Breast epithelium (tissue), 4 donors: ENCODE data around the gene OR6C1. TPM values are rescaled to one million over a fixed set of nuclear protein-coding genes. Genes with fewer than 3 reads are reported as not detected.
"Not testable (repeated sequence)": the region's sequence is repeated elsewhere in the genome, so short reads cannot be mapped to it uniquely, and the experiment has no call there.

Source experiments
- DNase-seq, 2 donors: peaks; one replicate each; pipeline ENCODE4 v3.0.0-alpha.2; 2019; ENCODE audit warnings: low spot score in 2 of 2
- H3K27ac ChIP-seq, 2 donors: fragments of 200-600 bp; sonication (generic) in 1 of 2; one replicate each; pipeline ENCODE4 v1.5.1; 2016 to 2019; ENCODE audit warnings: mild to moderate bottlenecking in 1 of 2
- H3K27me3 ChIP-seq, 2 donors: fragments of 200-600 bp; sonication (generic) in 1 of 2; one replicate each; pipeline versions ENCODE4 v1.5.1 to v1.6.0; 2017 to 2019; ENCODE audit warnings: control low read depth in 1 of 2, mild to moderate bottlenecking in 1 of 2
- H3K36me3 ChIP-seq: fragments of 200-600 bp; one replicate; pipeline ENCODE4 v1.5.1; 2019
- H3K4me1 ChIP-seq, 2 donors: fragments of 200-600 bp; sonication (generic); one replicate each; pipeline ENCODE4 v1.5.1; 2016 to 2019; ENCODE audit warnings: control low read depth in 1 of 2
- H3K4me3 ChIP-seq, 3 donors: fragments of 200-600 bp; sonication (generic); 1 replicate in 2 of 3; 2 replicates in 1 of 3; pipeline ENCODE4 v1.5.1; 2016 to 2019; ENCODE audit warnings: mild to moderate bottlenecking in 3 of 3, moderate library complexity in 2 of 3
- H3K9me3 ChIP-seq, 2 donors: fragments of 200-600 bp; sonication (generic) in 1 of 2; one replicate each; pipeline ENCODE4 v1.5.1; 2016 to 2019; ENCODE audit warnings: control low read depth in 1 of 2
- POLR2A ChIP-seq: fragments of 450-650 bp; IDR thresholded peaks from one replicate; pipeline ENCODE4 v1.6.1; 2016; ENCODE audit warnings: antibody characterized with exemption, mild to moderate bottlenecking, moderate library complexity
- POLR2AphosphoS5 ChIP-seq, 3 donors: sonication (generic); formaldehyde crosslinking; IDR thresholded peaks; one replicate each; pipeline ENCODE4 v1.6.1; 2017; ENCODE audit warnings: antibody characterized with exemption in 3 of 3
- intact Hi-C: fragments of 100-400 bp; cut with DNase I; formaldehyde crosslinking; loops from one replicate; pipeline ENCODE4 v1.15.1; 2023; ENCODE audit warnings: low total_unique reads
- total RNA-seq, 3 donors: library from RNA; depleted of rRNA; stranded (reverse); fragments of >200 nt; gene quantifications; one replicate each; pipeline ENCODE4 v1.1.0, GENCODE V29; 2016
- TF ChIP-seq, protein P1 (sequence below), 3 donors: fragments of 450-650 bp; IDR thresholded peaks; one replicate each; pipeline ENCODE4 v1.5.1; 2016 to 2017; ENCODE audit warnings: antibody characterized with exemption in 3 of 3, mild to moderate bottlenecking in 3 of 3, moderate library complexity in 3 of 3

Gene OR6C1
- total RNA-seq, 3 donors from 2014 or later, result not detected

DNA sequence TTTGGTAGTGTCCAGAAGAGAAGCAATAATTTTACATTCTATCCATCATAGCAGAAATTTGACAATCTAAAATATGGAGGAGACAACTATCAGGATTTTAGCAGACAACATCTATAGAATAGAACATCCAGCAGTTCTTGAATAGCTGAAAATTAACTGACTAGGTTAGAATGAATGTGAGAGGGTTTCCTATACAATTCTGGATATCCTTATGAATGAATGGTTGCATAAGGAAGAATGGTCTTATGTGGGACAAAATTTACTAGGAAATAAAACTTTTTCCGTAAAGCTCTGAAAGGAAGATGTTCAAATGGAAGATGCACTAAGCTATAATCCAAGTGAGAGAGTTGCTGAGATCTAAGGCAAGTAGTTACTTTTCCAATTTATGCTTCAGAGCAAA is 16.3 kb downstream of the OR6C1 start, which contains the start of gene OR6C3:
TSS of gene OR6C3 (plus strand) at position 301 of the 400 bp plus-strand sequence. CDS start 955 bp downstream, outside the sequence.
- H3K9me3 ChIP-seq, result no peaks in the 10 kb centered on the region
- H3K4me3 ChIP-seq, result no peak within 1 kb of the TSS
- intact Hi-C loops, result no loop called here
- H3K36me3 ChIP-seq, result no peaks in the 10 kb centered on the region
- H3K4me1 ChIP-seq, result no peaks in the 10 kb centered on the region
- DNase-seq, result no peak
- no peaks in the 10 kb centered on the region for H3K27me3 ChIP-seq
- no peak within 1 kb of the TSS for H3K27ac ChIP-seq
- TF ChIP-seq, protein P1, sequence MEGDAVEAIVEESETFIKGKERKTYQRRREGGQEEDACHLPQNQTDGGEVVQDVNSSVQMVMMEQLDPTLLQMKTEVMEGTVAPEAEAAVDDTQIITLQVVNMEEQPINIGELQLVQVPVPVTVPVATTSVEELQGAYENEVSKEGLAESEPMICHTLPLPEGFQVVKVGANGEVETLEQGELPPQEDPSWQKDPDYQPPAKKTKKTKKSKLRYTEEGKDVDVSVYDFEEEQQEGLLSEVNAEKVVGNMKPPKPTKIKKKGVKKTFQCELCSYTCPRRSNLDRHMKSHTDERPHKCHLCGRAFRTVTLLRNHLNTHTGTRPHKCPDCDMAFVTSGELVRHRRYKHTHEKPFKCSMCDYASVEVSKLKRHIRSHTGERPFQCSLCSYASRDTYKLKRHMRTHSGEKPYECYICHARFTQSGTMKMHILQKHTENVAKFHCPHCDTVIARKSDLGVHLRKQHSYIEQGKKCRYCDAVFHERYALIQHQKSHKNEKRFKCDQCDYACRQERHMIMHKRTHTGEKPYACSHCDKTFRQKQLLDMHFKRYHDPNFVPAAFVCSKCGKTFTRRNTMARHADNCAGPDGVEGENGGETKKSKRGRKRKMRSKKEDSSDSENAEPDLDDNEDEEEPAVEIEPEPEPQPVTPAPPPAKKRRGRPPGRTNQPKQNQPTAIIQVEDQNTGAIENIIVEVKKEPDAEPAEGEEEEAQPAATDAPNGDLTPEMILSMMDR (IDR thresholded peaks at IDR 0.05), result no peak
- no peak for TF ChIP-seq POLR2A
- TF ChIP-seq POLR2AphosphoS5 (IDR thresholded peaks at IDR 0.05), result no peak

DNA sequence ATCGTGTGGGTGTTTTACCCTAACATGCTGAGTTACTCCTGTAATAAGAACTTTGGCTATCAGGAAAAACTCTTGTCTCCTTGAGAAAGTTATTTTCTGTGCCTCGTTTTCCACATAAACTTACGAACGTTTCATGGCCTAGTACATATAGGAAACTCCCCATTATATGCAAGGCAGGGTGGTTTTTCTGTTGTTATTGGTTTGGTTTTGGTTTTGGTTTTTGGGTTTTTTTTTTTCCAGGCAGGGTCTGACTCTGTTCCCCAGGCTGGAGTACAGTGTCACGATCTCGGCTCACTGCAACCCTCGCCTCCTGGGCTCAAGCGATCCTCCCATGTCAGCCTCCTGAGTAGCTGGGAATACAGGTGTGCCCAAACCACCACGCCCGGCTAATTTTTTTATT is 21.9 kb downstream of the OR6C1 start:
- H3K4me1 ChIP-seq, result no peaks in the 10 kb centered on the region
- TF ChIP-seq, protein P1 (IDR thresholded peaks at IDR 0.05), result no peak
- TF ChIP-seq POLR2AphosphoS5 (IDR thresholded peaks at IDR 0.05), result no peak
- TF ChIP-seq POLR2A, result no peak
- no peak for DNase-seq
- H3K27me3 ChIP-seq, result no peaks in the 10 kb centered on the region
- H3K9me3 ChIP-seq, result no peaks in the 10 kb centered on the region
- no peak overlapping the region for H3K4me3 ChIP-seq
- H3K36me3 ChIP-seq, result no peaks in the 10 kb centered on the region
- intact Hi-C loops, result loop anchor here (5.0 kb wide), 1 partner anchor 654 kb away; no protein-coding TSS in a partner anchor
- H3K27ac ChIP-seq, result no peak overlapping the region

DNA sequence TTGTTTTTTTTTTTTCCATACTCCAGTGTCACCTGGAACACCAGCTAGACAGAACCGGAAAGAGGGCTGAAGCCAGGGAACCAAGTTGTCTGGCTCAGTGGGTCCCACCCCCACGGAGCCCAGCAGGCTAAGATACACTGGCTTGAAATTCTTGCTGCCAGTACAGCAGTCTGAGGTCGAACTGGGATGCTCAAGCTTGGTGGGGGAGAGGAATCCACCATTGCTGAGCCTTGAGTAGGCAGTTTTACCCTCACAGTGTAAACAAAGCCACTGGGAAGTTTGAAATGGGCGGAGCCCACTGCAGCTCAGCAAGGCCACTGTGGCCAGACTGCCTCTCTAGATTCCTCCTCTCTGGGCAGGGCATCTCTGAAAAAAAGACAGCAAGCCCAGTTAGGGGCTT is 41.2 kb downstream of the OR6C1 start:
- H3K4me3 ChIP-seq, H3K9me3 ChIP-seq, H3K27me3 ChIP-seq, H3K27ac ChIP-seq, intact Hi-C loops, H3K36me3 ChIP-seq, H3K4me1 ChIP-seq, DNase-seq: not testable (repeated sequence)

DNA sequence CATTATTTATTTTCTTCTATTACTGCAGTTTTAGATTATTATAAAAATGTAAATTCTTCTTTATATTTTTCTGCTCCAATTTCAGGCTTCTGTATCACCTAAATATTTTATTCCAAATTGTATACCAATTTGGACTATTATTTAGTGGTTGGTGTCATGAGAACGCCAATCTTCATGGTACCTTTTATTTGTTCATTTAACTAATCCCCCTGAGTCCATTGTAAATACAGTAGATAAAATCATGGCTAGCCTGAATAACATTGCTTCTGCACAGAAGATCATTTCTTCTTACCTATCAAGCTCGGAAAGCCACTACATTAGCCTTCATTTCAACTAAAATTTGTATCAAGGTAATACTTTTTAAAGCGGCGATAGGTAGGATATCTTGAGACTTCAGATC is 48.5 kb downstream of the OR6C1 start, which contains the start of gene OR6C75:
TSS of gene OR6C75 (plus strand) at position 301 of the 400 bp plus-strand sequence. CDS start 2,136 bp downstream, outside the sequence.
- Histone ChIP-seq H3K4me3 (no peak within 1 kb of the TSS), H3K36me3 (no peaks in the 10 kb centered on the region), H3K4me1 (no peaks in the 10 kb centered on the region), H3K27me3 (no peaks in the 10 kb centered on the region), H3K27ac (no peak within 1 kb of the TSS), H3K9me3 (no peaks in the 10 kb centered on the region)
- intact Hi-C loops, result no loop called here
- no peak for DNase-seq
- TF ChIP-seq POLR2A (no peak), POLR2AphosphoS5 (IDR thresholded peaks at IDR 0.05) (no peak)
- TF ChIP-seq, protein P1 (IDR thresholded peaks at IDR 0.05), result no peak

DNA sequence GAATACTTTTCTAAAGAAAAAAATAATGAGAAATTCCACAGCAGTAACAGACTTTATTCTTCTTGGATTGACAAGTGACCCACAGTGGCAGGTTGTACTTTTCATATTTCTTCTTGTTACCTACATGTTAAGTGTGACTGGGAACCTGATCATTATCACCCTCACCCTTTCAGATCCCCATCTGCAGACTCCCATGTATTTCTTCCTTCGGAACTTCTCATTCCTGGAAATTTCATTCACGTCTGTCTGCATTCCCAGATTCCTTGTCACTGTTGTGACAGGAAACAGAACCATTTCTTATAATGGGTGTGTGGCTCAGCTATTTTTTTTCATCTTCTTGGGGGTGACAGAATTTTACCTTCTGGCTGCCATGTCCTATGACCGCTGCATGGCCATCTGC is 50.9 kb downstream of the OR6C1 start:
- Histone ChIP-seq H3K27ac (no peak overlapping the region), H3K36me3 (no peaks in the 10 kb centered on the region), H3K9me3 (no peaks in the 10 kb centered on the region), H3K4me1 (no peaks in the 10 kb centered on the region), H3K27me3 (no peaks in the 10 kb centered on the region), H3K4me3 (no peak overlapping the region)
- TF ChIP-seq POLR2AphosphoS5 (IDR thresholded peaks at IDR 0.05) (no peak), POLR2A (no peak)
- TF ChIP-seq, protein P1 (IDR thresholded peaks at IDR 0.05), result no peak
- DNase-seq, result no peak
- intact Hi-C loops, result no loop called here

Other genes with a start within 250 kb of the OR6C1 start
- not detected for gene OR9K2, start 187.9 kb upstream of the OR6C1 start, total RNA-seq
- gene OR10A7, start 93.3 kb upstream of the OR6C1 start, total RNA-seq, result not detected
- gene OR6C74, start 69.7 kb upstream of the OR6C1 start, total RNA-seq, result not detected
- gene OR6C6, start 17.8 kb upstream of the OR6C1 start, total RNA-seq, result not detected
- not detected for gene OR6C3, start 16.4 kb downstream of the OR6C1 start, total RNA-seq
- not detected for gene OR6C75, start 48.6 kb downstream of the OR6C1 start, total RNA-seq
- not detected for gene OR6C65, start 86.2 kb downstream of the OR6C1 start, total RNA-seq
- gene OR6C76, start 111.9 kb downstream of the OR6C1 start, total RNA-seq, result not detected
- not detected for gene OR6C2, start 129.7 kb downstream of the OR6C1 start, total RNA-seq
- gene OR6C70, start 155.8 kb downstream of the OR6C1 start, total RNA-seq, result not detected
- gene OR6C68, start 178.0 kb downstream of the OR6C1 start, total RNA-seq, result not detected
- gene OR6C4, start 235.3 kb downstream of the OR6C1 start, total RNA-seq, result not detected